Measurements from ENCODE around the gene LEKR1. TPM values are rescaled to one million over a fixed set of nuclear protein-coding genes. Genes with fewer than 3 reads are reported as not detected.
"Not testable (repeated sequence)": the region's sequence is repeated elsewhere in the genome, so short reads cannot be mapped to it uniquely, and the experiment has no call there.

Gene LEKR1
- total and polyA plus RNA-seq, 8 donors = 0.76 to 3.8 (median 2.1) TPM

DNA sequence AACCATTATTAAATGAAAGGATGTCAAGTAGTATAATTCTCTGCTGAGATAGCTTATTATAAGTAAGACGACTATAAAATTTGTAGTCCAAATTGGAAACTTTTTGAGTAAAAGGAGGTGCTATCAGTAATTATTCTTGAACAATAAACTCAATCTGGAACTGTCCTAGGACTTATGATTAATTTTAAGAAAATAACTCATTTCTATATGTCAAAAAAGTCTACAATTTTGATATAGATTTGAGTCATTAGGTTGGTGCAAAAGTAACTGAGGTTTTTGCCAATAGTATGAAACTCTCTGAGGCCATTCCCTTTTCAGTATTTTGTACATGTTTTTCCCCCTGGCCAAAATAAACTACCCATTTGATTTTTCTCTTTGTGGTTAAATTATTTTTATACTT is 41.0 kb downstream of the LEKR1 start:
- H3K9me3 ChIP-seq = peaks cover 0 to 2% of the 10 kb centered on the region in 2 donors
- intact Hi-C loops (cut with DNase I) = no loop called here
- H3K4me1 ChIP-seq = no peaks in the 10 kb centered on the region
- DNase-seq (no peak), ATAC-seq (no peak)
- H3K27ac ChIP-seq = no peak overlapping the region
- H3K4me3 ChIP-seq = no peak overlapping the region
- H3K36me3 ChIP-seq = no peaks in the 10 kb centered on the region
- TF ChIP-seq, protein P1, sequence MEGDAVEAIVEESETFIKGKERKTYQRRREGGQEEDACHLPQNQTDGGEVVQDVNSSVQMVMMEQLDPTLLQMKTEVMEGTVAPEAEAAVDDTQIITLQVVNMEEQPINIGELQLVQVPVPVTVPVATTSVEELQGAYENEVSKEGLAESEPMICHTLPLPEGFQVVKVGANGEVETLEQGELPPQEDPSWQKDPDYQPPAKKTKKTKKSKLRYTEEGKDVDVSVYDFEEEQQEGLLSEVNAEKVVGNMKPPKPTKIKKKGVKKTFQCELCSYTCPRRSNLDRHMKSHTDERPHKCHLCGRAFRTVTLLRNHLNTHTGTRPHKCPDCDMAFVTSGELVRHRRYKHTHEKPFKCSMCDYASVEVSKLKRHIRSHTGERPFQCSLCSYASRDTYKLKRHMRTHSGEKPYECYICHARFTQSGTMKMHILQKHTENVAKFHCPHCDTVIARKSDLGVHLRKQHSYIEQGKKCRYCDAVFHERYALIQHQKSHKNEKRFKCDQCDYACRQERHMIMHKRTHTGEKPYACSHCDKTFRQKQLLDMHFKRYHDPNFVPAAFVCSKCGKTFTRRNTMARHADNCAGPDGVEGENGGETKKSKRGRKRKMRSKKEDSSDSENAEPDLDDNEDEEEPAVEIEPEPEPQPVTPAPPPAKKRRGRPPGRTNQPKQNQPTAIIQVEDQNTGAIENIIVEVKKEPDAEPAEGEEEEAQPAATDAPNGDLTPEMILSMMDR (IDR thresholded peaks at IDR 0.05) = no peak
- H3K27me3 ChIP-seq = no peaks in the 10 kb centered on the region

DNA sequence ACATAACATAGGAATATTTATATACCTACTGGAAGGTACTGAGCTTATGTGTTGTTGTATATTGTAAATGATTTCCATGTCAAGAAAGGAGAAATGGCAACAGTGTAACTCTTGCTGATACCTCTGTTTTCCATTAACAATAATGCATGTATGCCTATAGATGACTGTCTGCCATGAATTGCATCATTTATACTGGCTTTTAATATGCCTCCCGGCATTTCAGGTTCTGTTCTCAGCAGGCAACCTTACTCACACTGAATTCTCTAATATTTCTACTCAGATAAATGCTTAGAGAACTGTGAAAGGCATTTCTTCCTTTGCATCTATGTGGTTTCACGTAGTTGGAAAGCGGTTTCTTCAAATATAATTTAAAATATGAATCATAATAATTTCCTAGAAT is 41.8 kb downstream of the LEKR1 start:
- Histone ChIP-seq H3K4me3 (no peak overlapping the region), H3K36me3 (no peaks in the 10 kb centered on the region), H3K9me3 (peaks cover 0 to 8% of the 10 kb centered on the region in 2 donors), H3K27me3 (no peaks in the 10 kb centered on the region), H3K4me1 (no peaks in the 10 kb centered on the region), H3K27ac (no peak overlapping the region)
- TF ChIP-seq, protein P1 (IDR thresholded peaks at IDR 0.05) = no peak
- ATAC-seq = no peak
- DNase-seq = no peak
- intact Hi-C loops (cut with DNase I) = no loop called here

DNA sequence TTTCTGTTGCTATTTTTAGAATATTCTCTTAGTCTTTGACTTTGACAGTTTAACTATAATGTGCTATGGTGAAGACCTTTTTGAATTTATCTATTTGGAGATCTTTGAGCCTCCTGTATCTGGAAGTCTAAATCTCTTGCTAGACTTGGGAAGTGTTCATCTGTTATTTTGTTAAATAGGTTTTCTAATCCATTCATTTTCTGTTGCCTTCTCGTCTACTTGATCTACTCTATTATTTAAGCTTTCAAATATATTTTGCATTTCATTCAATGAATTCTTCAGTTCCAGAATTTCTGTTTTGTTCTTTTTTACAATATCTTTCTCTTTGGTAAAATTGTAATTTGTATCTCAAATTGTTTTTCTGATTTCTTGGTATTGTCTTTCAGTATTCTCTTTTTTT is 47.8 kb downstream of the LEKR1 start:
- intact Hi-C loops (cut with DNase I) = no loop called here
- no peak overlapping the region for H3K4me3 ChIP-seq
- peaks cover 0 to 56% of the 10 kb centered on the region in 2 donors for H3K9me3 ChIP-seq
- H3K27ac ChIP-seq = no peak overlapping the region
- no peaks in the 10 kb centered on the region for H3K27me3 ChIP-seq
- no peaks in the 10 kb centered on the region for H3K4me1 ChIP-seq
- ATAC-seq (no peak), DNase-seq (no peak)
- no peaks in the 10 kb centered on the region for H3K36me3 ChIP-seq
- TF ChIP-seq, protein P1 (IDR thresholded peaks at IDR 0.05) = no peak

DNA sequence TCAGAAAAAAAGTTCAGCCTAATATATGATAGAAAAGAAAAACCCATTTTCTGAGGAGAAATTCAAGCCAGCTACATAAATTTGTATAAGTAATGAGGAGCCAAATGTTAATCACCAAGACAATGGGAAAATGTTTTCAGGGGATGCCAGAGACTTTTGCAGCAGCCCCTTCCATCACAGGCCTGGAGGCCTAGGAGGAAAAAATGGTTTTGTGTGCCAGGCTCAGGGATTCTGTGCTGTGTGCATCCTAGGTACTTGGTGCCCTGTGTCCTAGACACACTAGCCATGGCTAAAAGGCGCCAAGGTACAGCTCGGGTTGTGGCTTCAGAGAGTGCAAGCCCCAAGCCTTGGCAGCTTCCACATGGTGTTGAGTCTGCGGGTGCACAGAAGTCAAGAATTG is 53.3 kb downstream of the LEKR1 start:
- ATAC-seq; H3K4me3 ChIP-seq; H3K36me3 ChIP-seq; DNase-seq; H3K27ac ChIP-seq; H3K27me3 ChIP-seq; intact Hi-C loops (cut with DNase I); H3K4me1 ChIP-seq: not testable (repeated sequence)
- peaks cover 0 to 57% of the 10 kb centered on the region in 2 donors for H3K9me3 ChIP-seq

DNA sequence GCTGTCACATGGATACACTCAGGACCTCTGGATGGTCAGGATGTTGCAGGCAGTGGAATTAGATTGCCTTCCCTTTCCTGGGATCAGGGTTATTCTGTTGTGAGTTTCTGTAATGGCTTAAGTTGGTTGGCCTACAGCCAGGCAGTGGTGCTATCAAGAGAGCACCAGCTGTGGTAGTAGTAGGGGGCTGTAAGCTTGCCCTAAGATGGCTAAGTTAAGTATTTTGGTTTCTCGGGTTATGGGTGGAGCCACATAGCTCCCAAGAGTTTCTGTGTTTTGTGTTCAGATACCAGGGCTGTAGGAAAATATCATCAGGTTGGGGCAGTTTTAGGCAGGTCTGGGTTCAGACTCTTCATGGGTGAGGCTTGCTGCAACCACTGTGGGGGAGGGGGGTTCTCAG is 59.6 kb downstream of the LEKR1 start:
- TF ChIP-seq, protein P1 (IDR thresholded peaks at IDR 0.05) = no peak
- DNase-seq = no peak
- H3K27me3 ChIP-seq = no peaks in the 10 kb centered on the region

DNA sequence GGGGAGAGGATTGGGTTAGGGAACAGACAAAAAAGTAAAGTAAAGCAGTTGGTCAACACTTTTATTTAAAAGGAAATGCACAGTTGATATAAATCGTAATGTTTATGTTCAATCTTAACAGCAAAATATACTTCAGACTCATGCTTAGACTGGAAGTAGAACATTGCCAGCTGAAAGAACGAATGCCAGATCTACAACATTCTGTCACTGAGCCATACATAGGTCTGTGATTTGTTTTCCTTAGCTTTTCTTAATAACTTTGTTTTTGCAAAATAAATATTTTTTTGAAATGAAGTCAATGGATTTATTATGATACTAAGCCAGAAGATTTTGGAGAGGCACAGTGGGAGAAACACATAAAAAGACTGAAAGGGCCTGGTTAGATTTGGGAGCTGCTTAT is 62.0 kb downstream of the LEKR1 start:
- H3K4me1 ChIP-seq = no peaks in the 10 kb centered on the region
- intact Hi-C loops (cut with DNase I) = no loop called here
- ATAC-seq = no peak

More for the DNA sequence above, 59.6 kb downstream of the LEKR1 start:
- no peaks in the 10 kb centered on the region for H3K36me3 ChIP-seq
- no peak for ATAC-seq
- no peaks in the 10 kb centered on the region for H3K4me1 ChIP-seq
- intact Hi-C loops (cut with DNase I) = no loop called here
- no peak overlapping the region for H3K4me3 ChIP-seq
- H3K27ac ChIP-seq = no peak overlapping the region
- H3K9me3 ChIP-seq = peaks cover 0 to 15% of the 10 kb centered on the region in 2 donors

More for the DNA sequence above, 62.0 kb downstream of the LEKR1 start:
- no peaks in the 10 kb centered on the region for H3K27me3 ChIP-seq
- H3K36me3 ChIP-seq = no peaks in the 10 kb centered on the region
- peaks cover 0 to 14% of the 10 kb centered on the region in 2 donors for H3K9me3 ChIP-seq
- no peak overlapping the region for H3K4me3 ChIP-seq
- TF ChIP-seq, protein P1 (IDR thresholded peaks at IDR 0.05) = no peak
- no peak overlapping the region for H3K27ac ChIP-seq
- DNase-seq = peak in 2 of 4 donors; percentile 24 to 28

All from left lung (tissue), 10 donors.